ENCODE results near the gene RBM43.
"Not testable (repeated sequence)": the region's sequence is repeated elsewhere in the genome, so short reads cannot be mapped to it uniquely, and the experiment has no call there.

RBM43 gene

GRCh38 chr2:151268085-151268484 is 6.4 kb upstream of the RBM43 start:
- DNase-seq (ENCODE audit: low read depth in 2 of 2): no peak

GRCh38 chr2:151267537-151267936 is 5.9 kb upstream of the RBM43 start:
- no peak for DNase-seq (ENCODE audit: low read depth in 2 of 2)

DNA sequence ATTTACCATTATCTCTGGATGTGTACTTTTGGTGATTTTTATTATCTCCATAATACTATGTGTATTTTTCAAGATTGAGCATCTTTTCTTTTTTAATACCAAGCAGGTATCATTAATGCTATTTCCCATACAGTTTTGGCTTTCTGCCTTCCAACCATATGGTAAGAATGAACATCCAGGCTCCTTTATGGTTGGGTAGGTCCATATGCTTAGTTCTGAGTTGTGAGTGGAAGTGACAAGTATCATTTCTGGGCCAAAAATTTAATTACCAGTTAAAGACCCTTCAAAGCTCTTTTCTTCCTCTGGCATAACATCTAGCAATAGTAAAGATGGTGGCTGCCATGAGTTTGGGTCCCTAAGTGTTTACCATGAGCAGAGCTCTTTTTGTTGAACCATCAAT is 4.3 kb upstream of the RBM43 start:
- DNase-seq (ENCODE audit: low read depth in 2 of 2): no peak

DNA sequence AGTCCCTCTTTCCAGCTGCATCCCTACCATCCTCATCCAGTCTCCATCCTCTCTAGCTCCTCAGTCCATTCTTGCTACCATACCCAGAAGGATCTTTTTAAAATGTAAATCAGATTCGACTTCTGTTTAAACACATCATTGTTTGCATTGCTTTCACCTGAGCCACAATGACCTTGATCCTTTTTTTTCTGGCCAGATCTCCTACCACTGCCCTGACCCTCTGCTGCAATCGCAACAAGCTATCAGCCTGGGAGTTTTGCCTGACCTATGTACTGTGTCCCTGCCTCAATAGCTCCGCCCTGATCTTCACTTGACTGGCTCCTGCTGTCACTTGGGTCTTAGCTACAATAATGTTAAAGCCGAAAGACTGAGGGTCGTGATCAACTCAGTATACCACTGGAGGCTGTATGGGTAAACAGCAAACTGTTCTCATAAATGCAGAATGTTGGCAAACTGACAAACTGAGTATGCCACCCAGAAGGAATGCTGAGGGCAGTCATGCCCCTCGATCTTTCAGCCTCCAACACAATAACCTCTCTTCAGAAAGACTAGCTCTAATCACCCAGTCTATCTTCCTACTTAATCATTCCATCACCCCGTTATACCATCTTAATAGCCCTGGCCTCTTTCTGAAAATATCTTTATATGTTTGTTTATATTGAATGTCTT is 2.6 kb upstream of the RBM43 start:
- no peak for DNase-seq (ENCODE audit: low read depth in 2 of 2)

- no peak for DNase-seq (ENCODE audit: low read depth in 2 of 2)
These were observed 966 bp upstream of the RBM43 start for GRCh38 chr2:151262629-151263028.

- no peak for DNase-seq (ENCODE audit: low read depth in 2 of 2)
These were observed 271 bp upstream of the RBM43 start for GRCh38 chr2:151261977-151262291.

GRCh38 chr2:151260573-151261230 is 961 bp downstream of the RBM43 start:
- DNase-seq (ENCODE audit: low read depth in 2 of 2): no peak

GRCh38 chr2:151258121-151258520 is 3.5 kb downstream of the RBM43 start:
- no peak for DNase-seq (ENCODE audit: low read depth in 2 of 2)

GRCh38 chr2:151252646-151253045 is 9.0 kb downstream of the RBM43 start:
- DNase-seq (ENCODE audit: low read depth in 2 of 2): no peak

DNA sequence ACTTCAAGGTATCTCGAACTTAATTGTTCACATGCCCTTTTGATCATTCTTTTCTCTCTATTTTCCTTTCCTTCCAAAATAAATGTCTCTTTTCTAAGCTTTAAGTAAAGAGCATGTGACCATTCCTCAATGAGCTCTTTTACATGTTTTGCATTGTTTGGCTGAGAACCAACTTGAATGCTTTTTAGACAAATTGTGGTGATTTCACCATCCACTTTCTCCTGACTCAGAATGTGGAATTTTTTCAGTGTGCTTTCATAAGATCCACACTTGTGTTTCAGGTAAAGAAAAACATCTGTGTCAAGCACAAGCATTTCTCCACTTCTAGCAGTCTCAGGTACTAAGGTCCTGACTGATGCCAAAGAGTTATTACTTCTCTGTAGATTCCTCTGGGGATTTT is 10.7 kb downstream of the RBM43 start:
- DNase-seq (ENCODE audit: low read depth in 2 of 2): no peak

DNA sequence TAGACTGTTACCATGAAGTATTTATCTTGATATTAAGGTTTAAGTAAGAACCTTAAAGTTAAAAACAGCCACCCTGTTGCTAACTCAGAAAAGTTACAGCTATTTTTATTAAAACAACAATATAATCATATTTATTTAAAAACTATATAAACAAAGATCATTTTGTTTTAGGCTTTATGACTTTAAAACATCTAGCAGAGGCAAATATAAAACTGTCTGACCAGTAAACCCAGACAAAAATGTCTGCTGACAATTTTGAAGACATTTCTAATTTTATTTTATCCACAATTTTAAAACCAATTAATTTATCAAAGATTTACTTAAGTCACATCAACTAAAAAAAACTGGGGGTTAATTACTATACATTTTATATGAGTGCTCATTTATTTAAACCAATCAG is 14.2 kb downstream of the RBM43 start:
- no peak for DNase-seq (ENCODE audit: low read depth in 2 of 2)

- no peak for DNase-seq (ENCODE audit: low read depth in 2 of 2)
These were observed 15.5 kb downstream of the RBM43 start for GRCh38 chr2:151246152-151246551.

DNA sequence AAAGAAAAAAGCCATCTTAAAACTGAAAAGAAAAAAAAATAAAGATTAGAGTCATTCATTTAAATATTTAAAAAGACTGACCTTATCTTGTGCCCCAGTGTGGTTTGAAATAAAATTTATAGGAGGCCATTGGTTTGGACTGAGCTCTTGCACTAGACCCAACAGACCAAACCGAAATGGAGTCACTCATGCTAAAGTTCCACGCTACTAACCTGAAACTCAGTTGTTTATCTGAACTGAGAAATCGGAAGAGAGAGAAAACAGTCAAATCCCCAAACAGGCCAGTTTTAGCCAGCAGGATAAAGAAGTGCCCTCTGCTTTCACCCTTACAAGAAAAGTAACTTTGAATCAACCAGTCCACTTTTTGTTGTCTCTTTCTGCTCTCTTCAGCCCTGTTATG is 18.2 kb downstream of the RBM43 start:
- DNase-seq (ENCODE audit: low read depth in 2 of 2): no peak

DNA sequence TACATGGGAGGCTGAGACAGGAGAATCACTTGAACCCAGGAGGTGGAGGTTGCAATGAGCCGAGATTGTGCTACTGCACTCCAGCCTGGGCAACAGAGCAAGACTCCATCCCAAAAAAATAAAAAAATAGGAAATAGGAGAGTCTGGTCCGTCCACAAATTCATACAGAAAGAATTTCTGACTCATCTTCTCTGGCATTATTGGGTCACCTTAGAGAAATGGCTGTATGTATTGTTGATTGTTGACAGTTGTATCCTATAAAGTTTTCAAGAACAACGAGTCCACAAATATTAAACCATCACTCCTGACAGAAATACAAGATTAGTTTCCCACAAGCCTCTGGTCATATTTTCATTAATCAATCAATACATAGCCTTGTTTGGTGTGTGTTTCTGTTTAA is 20.4 kb downstream of the RBM43 start:
- no peak for DNase-seq (ENCODE audit: low read depth in 2 of 2)

DNA sequence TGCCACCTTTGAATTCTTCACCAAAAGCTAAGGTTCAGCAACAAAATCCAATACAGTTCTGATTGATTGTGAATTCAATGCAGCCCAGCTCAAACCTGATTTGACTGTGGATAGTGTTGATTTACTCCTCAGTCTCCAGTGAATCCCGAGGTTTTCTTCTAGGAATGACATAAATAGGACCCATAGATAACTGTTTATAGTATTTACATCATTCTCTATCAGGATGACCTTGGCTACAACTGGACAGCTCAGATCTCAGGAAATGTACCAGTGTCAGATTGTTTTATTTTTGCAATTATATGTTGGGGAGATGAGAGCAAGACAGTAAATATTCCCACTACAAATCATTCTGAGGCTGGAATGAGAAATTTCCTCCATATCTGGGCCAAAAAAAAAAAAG is 21.2 kb downstream of the RBM43 start:
- no peak for DNase-seq (ENCODE audit: low read depth in 2 of 2)

DNA sequence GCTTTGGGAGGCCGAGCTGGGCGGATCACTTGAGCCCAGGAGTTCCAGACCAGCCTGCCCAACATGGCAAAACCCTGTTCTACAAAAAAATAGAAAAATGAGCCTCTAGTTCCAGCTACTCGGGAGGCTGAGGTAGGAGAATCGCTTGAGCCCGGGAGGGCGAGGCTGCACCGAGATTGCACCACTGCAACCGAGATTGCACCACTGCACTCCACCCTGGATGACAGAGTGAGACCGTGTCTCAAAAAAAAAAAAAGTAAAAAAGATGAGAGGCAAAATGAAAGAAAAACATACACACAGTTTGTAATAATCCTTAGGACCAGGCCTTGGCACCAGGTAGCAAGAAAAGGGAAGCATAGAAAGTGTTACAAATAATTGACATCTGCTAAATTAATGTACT is 22.0 kb downstream of the RBM43 start:
- DNase-seq (ENCODE audit: low read depth in 2 of 2): no peak

DNA sequence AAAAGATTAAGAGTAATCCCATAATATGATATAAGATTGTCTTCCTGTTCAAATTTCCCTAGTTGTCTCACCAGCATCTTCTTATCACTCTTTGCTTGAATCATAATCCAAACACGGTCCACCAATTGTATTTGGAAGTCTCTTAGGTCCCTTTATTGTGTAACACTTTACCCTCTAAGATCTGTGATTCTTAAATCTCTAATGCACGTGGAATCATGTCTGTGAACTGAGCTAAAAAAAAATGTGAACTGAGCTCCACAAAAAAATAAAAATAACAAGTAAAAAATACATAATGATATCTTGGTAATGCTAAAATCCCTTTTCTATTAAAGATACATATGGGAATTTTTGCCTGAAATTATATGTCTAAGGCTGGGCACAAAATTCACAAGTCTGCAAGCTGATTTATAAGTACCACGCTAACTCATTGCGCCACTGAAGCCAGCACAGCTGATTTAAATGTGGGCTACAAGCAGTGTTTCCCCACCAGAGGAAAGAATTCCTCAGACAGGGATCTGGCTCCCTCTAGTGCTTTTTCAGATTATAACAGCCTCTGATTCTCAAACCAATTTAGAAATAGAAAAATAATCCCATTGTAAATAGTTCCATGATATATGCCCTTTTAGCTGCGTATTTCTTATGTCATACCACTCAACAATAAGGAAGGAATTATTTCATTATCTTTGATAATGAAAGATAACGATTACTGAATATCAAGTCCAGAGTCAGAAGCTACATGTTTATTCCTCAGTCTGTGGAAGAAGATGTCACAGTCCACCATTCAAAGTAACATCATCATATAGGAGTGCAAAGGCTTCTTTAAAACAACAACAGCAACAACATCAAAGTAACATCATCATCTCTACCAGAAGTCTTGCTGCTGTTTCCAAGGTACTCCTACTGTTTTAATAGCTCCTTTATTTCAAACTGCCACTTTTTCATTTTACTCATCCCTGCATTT is 22.9 kb downstream of the RBM43 start:
- DNase-seq (ENCODE audit: low read depth in 2 of 2): peak in 1 of 2 donors; percentile 12

DNA sequence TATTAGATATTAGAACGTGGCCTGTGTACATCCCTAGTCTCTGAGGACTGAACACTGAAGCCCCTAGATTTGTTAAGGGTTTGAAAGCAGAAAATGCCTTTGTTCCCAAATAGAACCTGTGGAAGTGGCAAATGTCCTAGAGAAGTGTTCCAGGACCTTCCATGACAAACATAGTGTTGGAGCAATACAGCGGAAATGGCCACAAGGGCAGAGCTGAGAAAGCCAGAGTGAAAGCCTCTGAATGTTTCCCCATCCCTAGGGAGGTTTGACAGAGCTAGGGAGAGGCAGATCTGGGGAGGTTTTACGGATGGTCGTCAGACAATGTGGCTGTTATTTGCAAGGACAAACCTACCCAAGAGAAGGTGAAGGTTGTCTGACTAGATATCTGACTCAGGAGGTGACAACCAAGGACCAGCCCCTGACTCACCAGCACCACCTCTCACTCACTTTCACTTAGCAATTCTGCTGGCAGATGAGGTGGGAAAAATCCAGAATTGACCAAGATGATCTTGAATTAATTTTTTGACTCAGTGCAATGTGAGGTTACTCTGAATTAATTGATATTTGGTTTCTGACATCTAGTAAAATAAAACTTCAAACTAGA is 24.1 kb downstream of the RBM43 start:
- no peak for DNase-seq (ENCODE audit: low read depth in 2 of 2)

DNA sequence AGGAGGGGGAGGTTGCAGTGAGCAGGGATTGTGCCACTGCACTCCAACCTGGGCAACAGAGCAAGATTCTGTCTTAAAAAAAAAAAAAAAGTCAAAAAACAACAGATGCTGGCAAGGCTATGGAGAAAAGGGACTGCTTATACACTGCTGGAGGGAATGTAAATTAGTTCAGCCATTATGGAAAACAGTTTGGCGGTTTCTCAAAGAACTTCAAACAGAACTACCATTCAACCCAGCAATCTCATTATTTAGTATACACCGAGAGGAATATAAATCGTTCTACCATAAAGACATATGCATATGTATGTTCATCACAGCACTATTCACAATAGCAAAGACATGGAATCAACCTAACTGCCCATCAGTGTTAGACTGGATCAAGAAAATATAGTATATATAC is 27.9 kb downstream of the RBM43 start:
- not testable (repeated sequence) for DNase-seq (ENCODE audit: low read depth in 2 of 2)

DNA sequence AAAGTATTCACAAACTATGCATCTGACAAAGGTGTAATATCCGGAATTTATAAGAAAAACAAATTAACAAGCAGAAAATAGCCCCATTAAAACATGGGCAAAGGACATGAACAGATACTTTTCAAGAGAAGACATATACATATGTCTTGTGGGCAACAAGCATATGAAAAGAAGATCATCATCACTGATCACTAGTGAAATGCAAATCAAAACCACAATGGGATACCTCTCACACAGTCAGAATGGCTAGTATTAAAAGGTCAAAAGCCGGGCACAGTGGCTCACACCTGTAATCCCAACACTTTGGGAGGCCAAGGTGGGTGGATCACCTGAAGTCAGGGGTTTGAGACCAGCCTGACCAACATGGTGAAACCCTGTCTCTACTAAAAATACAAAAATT is 28.4 kb downstream of the RBM43 start:
- not testable (repeated sequence) for DNase-seq (ENCODE audit: low read depth in 2 of 2)

GRCh38 chr2:151230627-151231140 is 31.0 kb downstream of the RBM43 start:
- no peak for DNase-seq (ENCODE audit: low read depth in 2 of 2)

DNA sequence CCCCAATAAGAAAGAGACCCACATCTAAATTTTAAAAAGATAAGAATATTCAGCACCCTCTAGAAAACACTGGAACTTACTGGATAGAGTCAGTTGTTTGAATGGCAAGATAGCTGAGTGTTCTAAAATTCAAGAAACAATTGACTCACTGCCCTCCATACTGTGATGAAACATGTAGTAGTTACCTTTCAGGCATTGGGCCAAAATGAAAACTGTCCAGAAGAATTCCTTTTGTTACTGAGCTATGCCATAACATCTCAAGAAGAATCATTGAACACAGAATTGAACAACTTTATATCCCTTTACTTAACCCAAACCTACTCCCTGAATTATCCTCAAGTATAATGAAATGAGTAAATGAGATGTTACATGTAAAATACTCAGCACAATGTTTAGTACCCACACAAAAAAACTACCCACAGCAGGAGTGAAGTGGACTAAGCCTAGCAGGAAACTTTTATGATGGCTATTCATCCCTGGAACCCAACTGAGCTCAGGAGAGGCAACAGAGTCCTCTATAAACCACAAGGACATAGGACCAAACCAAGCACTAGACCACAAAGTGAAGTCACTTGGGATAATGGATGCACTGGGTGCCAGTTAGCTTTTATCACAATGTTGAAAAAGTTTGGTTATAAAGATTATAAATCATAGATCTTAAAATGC is 32.7 kb downstream of the RBM43 start:
- no peak for DNase-seq (ENCODE audit: low read depth in 2 of 2)

Data from stimulated activated CD8-positive, alpha-beta memory T cell treated with anti-CD3 and anti-CD28 coated beads, Interleukin-7, amount 100 ng/mL, for 4 hours (primary cell).